ENCODE results near the gene NUP153. TPM values are rescaled to one million over a fixed set of nuclear protein-coding genes. Genes with fewer than 3 reads are reported as not detected.

NUP153 gene
- total RNA-seq, 1 donor from 2014 or later: 23.9 TPM

- peaks cover 23% of the 10 kb centered on the region for H3K4me1 Mint-ChIP-seq (ENCODE audit: low read depth)
- H3K36me3 Mint-ChIP-seq (ENCODE audit: low read depth): peaks cover 32% of the 10 kb centered on the region
- no peaks in the 10 kb centered on the region for H3K9me3 Mint-ChIP-seq (ENCODE audit: low read depth)
- H3K27me3 Mint-ChIP-seq (ENCODE audit: low read depth): no peaks in the 10 kb centered on the region
- no peak overlapping the region for H3K4me3 Mint-ChIP-seq (ENCODE audit: unreplicated experiment)
- H3K27ac Mint-ChIP-seq (ENCODE audit: unreplicated experiment): peak overlapping the region; percentile 50
- no peak for TF ChIP-seq CTCF (IDR thresholded peaks at IDR 0.05)
- DNase-seq (ENCODE audit: low spot score): no peak
Observed at GRCh38 chr6:17629824-17630510, 76.8 kb downstream of the NUP153 start.

GRCh38 chr6:17628873-17629272, 77.9 kb downstream of the NUP153 start:
- Mint-ChIP-seq H3K36me3 (ENCODE audit: low read depth) (peaks cover 31% of the 10 kb centered on the region), H3K27me3 (ENCODE audit: low read depth) (no peaks in the 10 kb centered on the region), H3K4me1 (ENCODE audit: low read depth) (peaks cover 20% of the 10 kb centered on the region), H3K4me3 (ENCODE audit: unreplicated experiment) (no peak overlapping the region), H3K27ac (ENCODE audit: unreplicated experiment) (no peak overlapping the region), H3K9me3 (ENCODE audit: low read depth) (no peaks in the 10 kb centered on the region)
- no peak for TF ChIP-seq CTCF (IDR thresholded peaks at IDR 0.05)
- DNase-seq (ENCODE audit: low spot score): no peak

- H3K4me3 Mint-ChIP-seq (ENCODE audit: unreplicated experiment): no peak overlapping the region
- H3K36me3 Mint-ChIP-seq (ENCODE audit: low read depth): peaks cover 15% of the 10 kb centered on the region
- TF ChIP-seq CTCF (IDR thresholded peaks at IDR 0.05): no peak
- H3K9me3 Mint-ChIP-seq (ENCODE audit: low read depth): no peaks in the 10 kb centered on the region
- no peak overlapping the region for H3K27ac Mint-ChIP-seq (ENCODE audit: unreplicated experiment)
- DNase-seq (ENCODE audit: low spot score): no peak
- H3K27me3 Mint-ChIP-seq (ENCODE audit: low read depth): no peaks in the 10 kb centered on the region
- peaks cover 3% of the 10 kb centered on the region for H3K4me1 Mint-ChIP-seq (ENCODE audit: low read depth)
Observed at GRCh38 chr6:17624396-17624795, 82.3 kb downstream of the NUP153 start.

GRCh38 chr6:17622144-17622543, 84.6 kb downstream of the NUP153 start:
- H3K4me3 Mint-ChIP-seq (ENCODE audit: unreplicated experiment): no peak overlapping the region
- H3K9me3 Mint-ChIP-seq (ENCODE audit: low read depth): no peaks in the 10 kb centered on the region
- DNase-seq (ENCODE audit: low spot score): no peak
- H3K4me1 Mint-ChIP-seq (ENCODE audit: low read depth): peaks cover 4% of the 10 kb centered on the region
- no peaks in the 10 kb centered on the region for H3K27me3 Mint-ChIP-seq (ENCODE audit: low read depth)
- H3K36me3 Mint-ChIP-seq (ENCODE audit: low read depth): peaks cover 17% of the 10 kb centered on the region
- H3K27ac Mint-ChIP-seq (ENCODE audit: unreplicated experiment): no peak overlapping the region
- TF ChIP-seq CTCF (IDR thresholded peaks at IDR 0.05): no peak

- no peak for DNase-seq (ENCODE audit: low spot score)
- Mint-ChIP-seq H3K27ac (ENCODE audit: unreplicated experiment) (no peak overlapping the region), H3K4me3 (ENCODE audit: unreplicated experiment) (no peak overlapping the region), H3K36me3 (ENCODE audit: low read depth) (peaks cover 22% of the 10 kb centered on the region), H3K27me3 (ENCODE audit: low read depth) (no peaks in the 10 kb centered on the region), H3K4me1 (ENCODE audit: low read depth) (peaks cover 4% of the 10 kb centered on the region), H3K9me3 (ENCODE audit: low read depth) (no peaks in the 10 kb centered on the region)
- TF ChIP-seq CTCF (IDR thresholded peaks at IDR 0.05): no peak
Observed at GRCh38 chr6:17621003-17621402, 85.7 kb downstream of the NUP153 start.
